Activated naive CD4-positive, alpha-beta T cell treated with anti-CD3 and anti-CD28 coated beads for 36 hours (primary cell): ENCODE data around the gene RNPEPL1. TPM values are rescaled to one million over a fixed set of nuclear protein-coding genes. Genes with fewer than 3 reads are reported as not detected.
"Not testable (repeated sequence)": the region's sequence is repeated elsewhere in the genome, so short reads cannot be mapped to it uniquely, and the experiment has no call there.

ENCODE experiments used
- CTCF ChIA-PET: fragments of 350-600 bp; sonication (Branson Sonifier 250); formaldehyde crosslinking; loops from one replicate; lab custom pipeline; 2021; ENCODE audit warnings: antibody characterized with exemption; lab: Charles Lee
- DNase-seq: peaks from one replicate; pipeline ENCODE4 v3.0.0-alpha.2; 2020
- H3K27ac Mint-ChIP-seq: one replicate; pipeline ENCODE4 v1.8.0; 2021; ENCODE audit warnings: mild to moderate bottlenecking, mixed read lengths
- H3K27me3 Mint-ChIP-seq: one replicate; pipeline ENCODE4 v1.8.0; 2021; ENCODE audit warnings: low read depth, mixed read lengths
- H3K36me3 Mint-ChIP-seq: one replicate; pipeline ENCODE4 v1.8.0; 2021; ENCODE audit warnings: low read depth, mixed read lengths
- H3K4me1 Mint-ChIP-seq: one replicate; pipeline ENCODE4 v1.8.0; 2021; ENCODE audit warnings: low read depth, mixed read lengths
- H3K4me3 Mint-ChIP-seq: one replicate; pipeline ENCODE4 v1.8.0; 2021; ENCODE audit warnings: mild to moderate bottlenecking, moderate library complexity, mixed read lengths
- H3K9me3 Mint-ChIP-seq: one replicate; pipeline ENCODE4 v1.8.0; 2021; ENCODE audit warnings: mixed read lengths
- intact Hi-C: fragments of 100-400 bp; cut with micrococcal nuclease; formaldehyde crosslinking; loops from one replicate; pipeline ENCODE4 v1.15.1; 2023
- total RNA-seq, 2 experiments: library from RNA; stranded (reverse); gene quantifications; one replicate each; pipeline ENCODE4 v1.2.3, GENCODE V29; 2021

Gene RNPEPL1
- total RNA-seq, 2 experiments from 2014 or later = 40.3 to 44.3 TPM

DNA sequence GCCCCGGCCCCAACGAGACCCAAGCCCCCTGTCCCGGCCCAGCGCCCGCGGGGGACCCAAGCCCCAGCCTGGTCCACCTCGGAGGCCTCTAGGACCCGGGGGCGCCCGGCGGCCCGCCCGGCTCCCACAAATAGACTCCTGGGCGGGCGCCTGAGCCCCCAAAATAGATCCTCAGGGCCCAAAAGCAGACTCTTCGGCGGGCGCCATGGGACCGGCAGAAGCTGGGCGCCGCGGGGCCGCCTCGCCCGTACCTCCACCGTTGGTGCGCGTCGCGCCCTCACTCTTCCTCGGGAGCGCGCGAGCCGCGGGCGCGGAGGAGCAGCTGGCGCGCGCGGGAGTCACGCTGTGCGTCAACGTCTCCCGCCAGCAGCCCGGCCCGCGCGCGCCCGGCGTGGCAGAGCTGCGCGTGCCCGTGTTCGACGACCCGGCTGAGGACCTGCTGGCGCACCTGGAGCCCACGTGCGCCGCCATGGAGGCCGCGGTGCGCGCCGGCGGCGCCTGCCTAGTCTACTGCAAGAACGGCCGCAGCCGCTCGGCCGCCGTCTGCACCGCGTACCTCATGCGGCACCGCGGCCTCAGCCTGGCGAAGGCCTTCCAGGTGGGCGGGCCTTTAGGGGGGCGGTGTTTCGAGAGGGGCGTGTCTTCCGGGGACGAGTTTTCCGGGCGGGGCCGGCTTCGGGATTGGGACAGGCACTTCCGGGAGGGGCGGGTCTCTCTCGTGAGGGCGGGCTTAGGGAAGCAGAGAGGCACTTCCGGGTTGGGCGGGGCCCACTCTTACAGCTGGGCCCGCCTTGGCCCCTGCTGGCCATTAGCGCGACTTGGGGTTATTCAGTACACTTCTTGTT is 7.6 kb upstream of the RNPEPL1 start:
- Mint-ChIP-seq H3K27me3 (no peaks in the 10 kb centered on the region), H3K27ac (peak overlapping the region; percentile 99), H3K9me3 (no peaks in the 10 kb centered on the region), H3K4me1 (peaks cover 69% of the 10 kb centered on the region), H3K36me3 (peaks cover 37% of the 10 kb centered on the region), H3K4me3 (peak overlapping the region; percentile 94)
- intact Hi-C loops = loop anchor here (1.0 to 10.0 kb wide), 9 partner anchors 8 to 1324 kb away; partner anchors contain the start of genes ATG4B, CAPN10, GPR35 and HDLBP
- CTCF ChIA-PET = no interaction called here
- DNase-seq = peak; percentile 100

DNA sequence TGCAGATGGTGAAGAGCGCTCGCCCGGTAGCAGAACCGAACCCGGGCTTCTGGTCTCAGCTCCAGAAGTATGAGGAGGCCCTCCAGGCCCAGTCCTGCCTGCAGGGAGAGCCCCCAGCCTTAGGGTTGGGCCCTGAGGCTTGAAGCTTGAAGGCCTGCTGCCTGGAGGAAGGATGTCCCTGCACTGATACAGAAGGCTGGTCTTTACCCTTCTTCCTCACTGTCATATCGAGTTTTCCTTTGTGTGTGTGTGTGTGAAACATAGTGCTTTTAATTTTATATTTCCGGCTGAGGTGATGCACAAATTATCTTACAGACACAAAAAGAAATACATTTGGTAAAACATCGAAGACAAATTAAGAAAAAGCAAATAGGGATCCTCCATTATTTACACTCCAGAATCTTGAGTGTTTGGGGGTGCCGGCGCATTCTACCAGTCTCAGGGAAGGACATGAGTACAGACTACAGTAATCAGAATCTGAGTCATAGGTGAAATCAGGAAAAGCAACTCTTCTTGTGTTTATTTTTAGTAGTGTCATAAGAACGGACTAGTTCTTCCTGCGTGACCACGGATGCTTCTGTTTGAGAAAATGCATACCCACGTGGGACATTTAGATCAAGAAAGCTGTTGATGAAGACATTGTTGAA is 6.8 kb upstream of the RNPEPL1 start:
- Mint-ChIP-seq H3K9me3 (no peaks in the 10 kb centered on the region), H3K4me3 (peak overlapping the region; percentile 94), H3K36me3 (peaks cover 36% of the 10 kb centered on the region), H3K4me1 (peaks cover 67% of the 10 kb centered on the region), H3K27ac (peak overlapping the region; percentile 99), H3K27me3 (no peaks in the 10 kb centered on the region)
- CTCF ChIA-PET = no interaction called here
- peak; percentile 53 for DNase-seq
- intact Hi-C loops = loop anchor here (1.0 to 10.0 kb wide), 8 partner anchors 25 to 1323 kb away; partner anchors contain the start of genes ATG4B, CAPN10, GPR35 and HDLBP

- intact Hi-C loops = loop anchor here (5.0 to 10.0 kb wide), 3 partner anchors 539 to 1322 kb away; partner anchors contain the start of genes ATG4B, MTERF4 and THAP4
- H3K27me3 Mint-ChIP-seq, H3K9me3 Mint-ChIP-seq, DNase-seq, H3K4me3 Mint-ChIP-seq: not testable (repeated sequence)
- H3K27ac Mint-ChIP-seq = peak overlapping the region; percentile 99
- H3K36me3 Mint-ChIP-seq = peaks cover 33% of the 10 kb centered on the region
- peaks cover 60% of the 10 kb centered on the region for H3K4me1 Mint-ChIP-seq
- CTCF ChIA-PET = interaction anchor here (0.7 to 1.8 kb wide), 3 partner anchors 23 to 59 kb away, joined by 3 to 6 read pairs (median 4); partner anchors contain the start of gene CAPN10
These were observed 5.1 kb upstream of the RNPEPL1 start for GRCh38 chr2:240563231-240563630.

DNA sequence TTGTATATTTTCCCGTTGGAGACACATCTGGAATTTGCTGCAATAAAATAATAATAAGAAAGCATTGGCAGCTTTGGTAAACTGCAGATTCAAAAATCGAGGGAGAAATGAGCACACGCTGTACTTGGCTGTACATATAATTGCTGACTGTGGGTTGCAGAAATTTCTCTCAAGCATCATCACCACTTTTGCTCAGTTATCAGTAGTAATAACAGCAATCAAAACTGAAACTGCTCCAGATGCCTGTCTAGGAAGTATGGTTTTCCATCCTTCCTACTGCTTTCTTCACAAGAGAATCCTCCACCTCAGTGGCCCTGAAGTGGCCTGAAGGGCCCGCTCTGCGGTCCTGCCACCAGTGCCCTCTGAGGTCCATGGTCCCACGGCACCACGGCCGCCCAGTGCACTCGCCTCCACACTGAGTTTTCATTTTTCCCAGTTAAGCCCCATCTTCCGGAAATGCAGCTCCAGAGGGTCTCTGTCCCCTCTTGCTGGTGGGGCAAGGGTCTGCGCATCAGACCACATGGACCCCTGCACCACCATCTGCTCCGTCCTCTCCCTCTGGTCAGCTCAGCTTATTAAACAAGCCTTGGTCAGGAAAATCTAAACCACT is 4.2 kb upstream of the RNPEPL1 start:
- Mint-ChIP-seq H3K9me3 (no peaks in the 10 kb centered on the region), H3K27ac (peak overlapping the region; percentile 99), H3K36me3 (peaks cover 29% of the 10 kb centered on the region), H3K27me3 (no peaks in the 10 kb centered on the region), H3K4me1 (peaks cover 52% of the 10 kb centered on the region), H3K4me3 (peak overlapping the region; percentile 92)
- CTCF ChIA-PET = interaction anchor here (0.5 to 2.6 kb wide), 6 partner anchors 16 to 1124 kb away, joined by 3 to 21 read pairs (median 4); partner anchors contain the start of gene CAPN10
- intact Hi-C loops = loop anchor here (5.0 to 10.0 kb wide), 3 partner anchors 538 to 1321 kb away; partner anchors contain the start of genes ATG4B, MTERF4 and THAP4
- no peak for DNase-seq

GRCh38 chr2:240564561-240565332 is 3.5 kb upstream of the RNPEPL1 start:
- no peaks in the 10 kb centered on the region for H3K9me3 Mint-ChIP-seq
- peak overlapping the region; percentile 99 for H3K27ac Mint-ChIP-seq
- peak; percentile 67 for DNase-seq
- H3K4me1 Mint-ChIP-seq = peaks cover 51% of the 10 kb centered on the region
- CTCF ChIA-PET = interaction anchor here (0.9 to 2.6 kb wide), 6 partner anchors 9 to 176 kb away, joined by 3 to 21 read pairs (median 4); partner anchors contain the start of gene CAPN10
- no peaks in the 10 kb centered on the region for H3K27me3 Mint-ChIP-seq
- intact Hi-C loops = loop anchor here (1.0 to 10.0 kb wide), 8 partner anchors 50 to 1320 kb away; partner anchors contain the start of genes ATG4B, FARP2, GPC1 and ING5
- peaks cover 26% of the 10 kb centered on the region for H3K36me3 Mint-ChIP-seq
- H3K4me3 Mint-ChIP-seq = peak overlapping the region; percentile 92

- Mint-ChIP-seq H3K36me3 (peaks cover 26% of the 10 kb centered on the region), H3K4me1 (peaks cover 59% of the 10 kb centered on the region), H3K27ac (peak overlapping the region; percentile 99), H3K27me3 (no peaks in the 10 kb centered on the region), H3K4me3 (peak overlapping the region; percentile 92), H3K9me3 (no peaks in the 10 kb centered on the region)
- intact Hi-C loops = loop anchor here (1.0 to 10.0 kb wide), 12 partner anchors 21 to 1319 kb away; partner anchors contain the start of genes ATG4B, CAPN10, FARP2 and GPC1
- peak; percentile 94 for DNase-seq
- CTCF ChIA-PET = interaction anchor here (0.6 to 2.6 kb wide), 12 partner anchors 8 to 586 kb away, joined by 3 to 24 read pairs (median 3); partner anchors contain the start of gene CAPN10
These were observed 2.7 kb upstream of the RNPEPL1 start for GRCh38 chr2:240565333-240566202.

DNA sequence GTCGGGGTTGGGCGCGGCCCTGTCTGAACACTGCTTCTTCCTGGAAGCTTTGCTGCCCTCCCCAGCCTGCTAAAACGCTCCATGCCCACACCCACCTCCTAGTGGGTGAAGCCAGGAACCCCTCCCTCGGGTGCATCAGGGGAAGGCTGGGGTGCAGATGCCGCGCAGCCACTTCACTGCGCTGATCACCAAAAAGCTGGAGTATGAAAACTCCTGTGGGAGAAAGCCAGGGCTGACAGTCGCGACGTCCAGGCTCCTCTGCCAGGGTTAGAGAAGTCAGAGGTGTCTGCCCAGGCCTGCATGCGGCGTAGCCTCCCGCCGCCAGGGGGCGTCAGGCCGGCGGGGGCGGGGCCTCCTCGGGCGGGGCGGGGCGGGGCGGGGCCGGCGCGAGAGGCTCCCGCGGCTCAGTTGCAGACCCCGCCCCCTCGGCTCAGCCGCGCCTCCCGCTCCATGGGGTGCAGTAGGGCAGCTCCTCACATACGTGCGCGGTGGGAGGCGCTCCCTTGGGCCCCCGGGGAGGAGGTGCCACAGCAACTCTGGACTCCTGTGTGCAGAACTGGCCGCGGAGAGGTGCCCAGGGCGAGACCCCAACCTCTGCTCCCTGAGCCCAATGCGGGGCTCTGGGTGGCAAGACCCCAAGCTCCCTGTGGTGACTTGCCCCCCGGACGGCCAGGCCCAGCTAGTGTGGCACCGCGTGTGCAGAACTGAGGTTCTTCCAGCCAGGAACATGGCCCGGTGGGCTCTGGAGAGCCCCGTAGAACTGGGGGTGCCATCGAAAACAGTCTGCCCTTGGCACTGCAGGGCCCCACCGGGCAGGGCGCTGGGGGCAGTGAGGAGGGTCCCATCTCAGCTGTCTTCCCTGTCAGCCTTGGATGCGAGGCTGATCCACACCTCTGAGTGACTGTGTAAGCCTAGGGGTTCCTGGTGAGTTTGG is 1.8 kb upstream of the RNPEPL1 start:
- peak overlapping the region; percentile 99 for H3K27ac Mint-ChIP-seq
- no peaks in the 10 kb centered on the region for H3K9me3 Mint-ChIP-seq
- CTCF ChIA-PET = interaction anchor here (0.6 to 2.6 kb wide), 10 partner anchors 7 to 585 kb away, joined by 3 to 24 read pairs (median 4); partner anchors contain the start of gene CAPN10
- H3K36me3 Mint-ChIP-seq = peaks cover 25% of the 10 kb centered on the region
- H3K4me3 Mint-ChIP-seq = peak overlapping the region; percentile 92
- H3K27me3 Mint-ChIP-seq = no peaks in the 10 kb centered on the region
- intact Hi-C loops = loop anchor here (1.0 to 10.0 kb wide), 12 partner anchors 13 to 1318 kb away; partner anchors contain the start of genes ATG4B, CAPN10, FARP2 and GPC1
- H3K4me1 Mint-ChIP-seq = peaks cover 66% of the 10 kb centered on the region
- DNase-seq = peak; percentile 96

- H3K4me1 Mint-ChIP-seq = peaks cover 59% of the 10 kb centered on the region
- H3K36me3 Mint-ChIP-seq = peaks cover 22% of the 10 kb centered on the region
- DNase-seq = peak; percentile 49
- peak overlapping the region; percentile 93 for H3K27ac Mint-ChIP-seq
- intact Hi-C loops = loop anchor here (1.0 to 10.0 kb wide), 7 partner anchors 12 to 1317 kb away; partner anchors contain the start of genes ATG4B, FARP2, GPC1 and ING5
- CTCF ChIA-PET = interaction anchor here (2.0 to 2.3 kb wide), 2 partner anchors 15 to 20 kb away, joined by 6 to 24 read pairs; partner anchors contain the start of gene CAPN10
- H3K27me3 Mint-ChIP-seq = no peaks in the 10 kb centered on the region
- H3K4me3 Mint-ChIP-seq = peak overlapping the region; percentile 92
- no peaks in the 10 kb centered on the region for H3K9me3 Mint-ChIP-seq
These were observed 980 bp upstream of the RNPEPL1 start for GRCh38 chr2:240567137-240567871.
